Gastroesophageal sphincter (tissue), 4 donors: ENCODE measurements around the gene SCARF1. TPM values are rescaled to one million over a fixed set of nuclear protein-coding genes. Genes with fewer than 3 reads are reported as not detected.

Experiments used
- ATAC-seq: fragments of 150-250 bp; one replicate; pipeline ENCODE4 v1.9.1; 2016; ENCODE audit warnings: mild to moderate bottlenecking, moderate library complexity
- H3K27ac ChIP-seq, 4 donors: fragments of 200-600 bp; sonication (generic) in 3 of 4; 1 replicate in 3 of 4; 2 replicates in 1 of 4; pipeline ENCODE4 v1.5.1; 2016 to 2019
- H3K27me3 ChIP-seq: fragments of 200-600 bp; sonication (generic); one replicate; pipeline ENCODE4 v1.5.1; 2019
- H3K36me3 ChIP-seq, 2 donors: fragments of 200-600 bp; sonication (generic); one replicate each; pipeline ENCODE4 v1.5.1; 2019; ENCODE audit warnings: control low read depth in 1 of 2
- H3K4me1 ChIP-seq, 3 donors: fragments of 200-600 bp; sonication (generic); 1 replicate in 2 of 3; 2 replicates in 1 of 3; pipeline ENCODE4 v1.5.1; 2016 to 2019; ENCODE audit warnings: control low read depth in 2 of 3
- H3K4me3 ChIP-seq, 2 donors: fragments of 200-600 bp; sonication (generic); one replicate each; pipeline ENCODE4 v1.5.1; 2019; ENCODE audit warnings: mild to moderate bottlenecking in 1 of 2, moderate library complexity in 1 of 2
- H3K9me3 ChIP-seq, 3 donors: fragments of 200-600 bp; sonication (generic); one replicate each; pipeline ENCODE4 v1.5.1; 2017 to 2019; ENCODE audit warnings: control low read depth in 2 of 3
- EP300 ChIP-seq: sonication (generic); formaldehyde crosslinking; IDR thresholded peaks from one replicate; pipeline ENCODE4 v1.6.1; 2017; ENCODE audit warnings: antibody characterized with exemption, mild to moderate bottlenecking
- POLR2A ChIP-seq, 2 donors: fragments of 450-650 bp; IDR thresholded peaks; one replicate each; pipeline ENCODE4 v1.6.1; 2017; ENCODE audit warnings: antibody characterized with exemption in 2 of 2, mild to moderate bottlenecking in 2 of 2, moderate library complexity in 1 of 2
- POLR2AphosphoS5 ChIP-seq: sonication (generic); formaldehyde crosslinking; IDR thresholded peaks from one replicate; pipeline ENCODE4 v1.6.1; 2017; ENCODE audit warnings: antibody characterized with exemption
- WGBS, 2 donors: methylation state at CpG; one replicate each; pipeline ENCODE4 v1.1.5; 2018; ENCODE audit warnings: low coverage in 1 of 2; 5-methylcytosine and 5-hydroxymethylcytosine counted together
- total RNA-seq, 4 donors: library from RNA; depleted of rRNA; stranded (reverse); fragments of >200 nt; gene quantifications; one replicate each; pipeline ENCODE4 v1.1.0, GENCODE V29; 2016
- TF ChIP-seq, protein P1 (sequence below), 4 experiments: fragments of 200-600 bp in 2 of 4; fragments of 450-650 bp in 2 of 4; sonication (generic) in 1 of 4; IDR thresholded peaks; one replicate each; pipeline ENCODE4 v1.5.1; 2017 to 2019; ENCODE audit warnings: antibody characterized with exemption in 4 of 4, mild to moderate bottlenecking in 2 of 4, moderate library complexity in 2 of 4

Gene SCARF1
- total RNA-seq, 4 donors from 2014 or later, result 8.9 to 16.8 (median 12.7) TPM

- no peaks in the 10 kb centered on the region for H3K9me3 ChIP-seq
- peaks cover 0 to 18% of the 10 kb centered on the region in 2 donors for H3K36me3 ChIP-seq
- H3K27me3 ChIP-seq, result no peaks in the 10 kb centered on the region
- no peak overlapping the region for H3K4me3 ChIP-seq
- H3K27ac ChIP-seq, result no peak overlapping the region
- TF ChIP-seq, protein P1, sequence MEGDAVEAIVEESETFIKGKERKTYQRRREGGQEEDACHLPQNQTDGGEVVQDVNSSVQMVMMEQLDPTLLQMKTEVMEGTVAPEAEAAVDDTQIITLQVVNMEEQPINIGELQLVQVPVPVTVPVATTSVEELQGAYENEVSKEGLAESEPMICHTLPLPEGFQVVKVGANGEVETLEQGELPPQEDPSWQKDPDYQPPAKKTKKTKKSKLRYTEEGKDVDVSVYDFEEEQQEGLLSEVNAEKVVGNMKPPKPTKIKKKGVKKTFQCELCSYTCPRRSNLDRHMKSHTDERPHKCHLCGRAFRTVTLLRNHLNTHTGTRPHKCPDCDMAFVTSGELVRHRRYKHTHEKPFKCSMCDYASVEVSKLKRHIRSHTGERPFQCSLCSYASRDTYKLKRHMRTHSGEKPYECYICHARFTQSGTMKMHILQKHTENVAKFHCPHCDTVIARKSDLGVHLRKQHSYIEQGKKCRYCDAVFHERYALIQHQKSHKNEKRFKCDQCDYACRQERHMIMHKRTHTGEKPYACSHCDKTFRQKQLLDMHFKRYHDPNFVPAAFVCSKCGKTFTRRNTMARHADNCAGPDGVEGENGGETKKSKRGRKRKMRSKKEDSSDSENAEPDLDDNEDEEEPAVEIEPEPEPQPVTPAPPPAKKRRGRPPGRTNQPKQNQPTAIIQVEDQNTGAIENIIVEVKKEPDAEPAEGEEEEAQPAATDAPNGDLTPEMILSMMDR (IDR thresholded peaks at IDR 0.05), result no peak
- TF ChIP-seq POLR2AphosphoS5 (no peak), POLR2A (IDR thresholded peaks at IDR 0.05) (no peak), EP300 (no peak)
- WGBS, 2 donors, result 80 to 85% methylated on average over 1 to 7 of the region's 14 CpGs
- H3K4me1 ChIP-seq, result peaks cover 0 to 28% (median 5%) of the 10 kb centered on the region in 3 donors
- ATAC-seq, result no peak
Measured at GRCh38 chr17:1623057-1623630, 22.4 kb downstream of the SCARF1 start.

GRCh38 chr17:1621273-1621954 lies 24.1 kb downstream of the SCARF1 start:
- no peak for ATAC-seq
- Histone ChIP-seq H3K27me3 (no peaks in the 10 kb centered on the region), H3K36me3 (peaks cover 0 to 29% of the 10 kb centered on the region in 2 donors), H3K9me3 (no peaks in the 10 kb centered on the region), H3K4me3 (no peak overlapping the region), H3K27ac (no peak overlapping the region), H3K4me1 (peaks cover 0 to 11% (median 0%) of the 10 kb centered on the region in 3 donors)
- 70% methylated on average over 4 of the region's 22 CpGs; no CpG with 5 or more reads in 1 of the 2 donors for WGBS, 2 donors
- TF ChIP-seq POLR2AphosphoS5 (no peak), EP300 (no peak), POLR2A (IDR thresholded peaks at IDR 0.05) (no peak)
- TF ChIP-seq, protein P1 (IDR thresholded peaks at IDR 0.05), result no peak

DNA sequence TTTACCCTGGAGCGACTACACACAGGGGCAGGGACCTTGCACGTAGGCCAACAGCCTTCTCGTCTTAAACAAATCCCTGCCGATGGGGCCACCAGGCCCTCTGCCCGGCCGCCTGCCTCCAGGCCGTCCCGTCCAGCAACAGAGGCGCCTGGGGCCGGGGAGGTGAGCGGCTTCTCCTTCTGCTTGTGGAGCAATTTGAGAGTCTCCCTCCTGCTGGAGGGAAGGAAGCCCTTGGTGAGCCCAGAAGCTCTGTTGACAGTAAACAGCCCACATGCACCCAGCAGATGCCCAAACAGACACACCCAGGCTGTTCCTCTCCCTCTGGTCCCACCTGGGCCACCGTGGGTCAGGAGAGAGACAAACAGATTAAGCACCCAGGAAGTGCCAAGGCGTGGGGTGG lies 25.0 kb downstream of the SCARF1 start:
- H3K36me3 ChIP-seq, result peaks cover 0 to 34% of the 10 kb centered on the region in 2 donors
- no peak for ATAC-seq
- 88 to 93% methylated on average over 3 to 5 of the region's 13 CpGs for WGBS, 2 donors
- H3K9me3 ChIP-seq, result no peaks in the 10 kb centered on the region
- H3K4me3 ChIP-seq, result no peak overlapping the region
- peaks cover 0 to 2% (median 0%) of the 10 kb centered on the region in 3 donors for H3K4me1 ChIP-seq
- H3K27me3 ChIP-seq, result no peaks in the 10 kb centered on the region
- H3K27ac ChIP-seq, result no peak overlapping the region
- TF ChIP-seq POLR2AphosphoS5, result no peak

GRCh38 chr17:1617620-1618174 lies 27.8 kb downstream of the SCARF1 start:
- 45 to 68% methylated on average over 6 to 9 of the region's 20 CpGs for WGBS, 2 donors
- TF ChIP-seq, protein P1 (IDR thresholded peaks at IDR 0.05), result no peak
- TF ChIP-seq POLR2A (IDR thresholded peaks at IDR 0.05) (no peak), POLR2AphosphoS5 (no peak), EP300 (no peak)
- Histone ChIP-seq H3K4me3 (no peak overlapping the region), H3K4me1 (no peaks in the 10 kb centered on the region), H3K27me3 (no peaks in the 10 kb centered on the region), H3K27ac (peak overlapping the region in 1 of 4 donors; percentile 3), H3K9me3 (no peaks in the 10 kb centered on the region), H3K36me3 (peaks cover 0 to 45% of the 10 kb centered on the region in 2 donors)
- ATAC-seq, result peak; percentile 48

- TF ChIP-seq EP300 (no peak), POLR2AphosphoS5 (no peak), POLR2A (IDR thresholded peaks at IDR 0.05) (no peak)
- TF ChIP-seq, protein P1 (IDR thresholded peaks at IDR 0.05), result no peak
- no peak for ATAC-seq
- Histone ChIP-seq H3K9me3 (no peaks in the 10 kb centered on the region), H3K36me3 (peaks cover 0 to 54% of the 10 kb centered on the region in 2 donors), H3K27ac (no peak overlapping the region), H3K4me1 (no peaks in the 10 kb centered on the region), H3K27me3 (no peaks in the 10 kb centered on the region), H3K4me3 (no peak overlapping the region)
- WGBS, 2 donors, result 70 to 87% methylated on average over 5 to 7 of the region's 13 CpGs
Measured at GRCh38 chr17:1616101-1616500, 29.4 kb downstream of the SCARF1 start.
